ENCODE results near the gene MCM5. TPM values are rescaled to one million over a fixed set of nuclear protein-coding genes. Genes with fewer than 3 reads are reported as not detected.

Gene MCM5
- total and polyA plus RNA-seq, 4 donors = 6.7 to 104 (median 8.8) TPM

DNA sequence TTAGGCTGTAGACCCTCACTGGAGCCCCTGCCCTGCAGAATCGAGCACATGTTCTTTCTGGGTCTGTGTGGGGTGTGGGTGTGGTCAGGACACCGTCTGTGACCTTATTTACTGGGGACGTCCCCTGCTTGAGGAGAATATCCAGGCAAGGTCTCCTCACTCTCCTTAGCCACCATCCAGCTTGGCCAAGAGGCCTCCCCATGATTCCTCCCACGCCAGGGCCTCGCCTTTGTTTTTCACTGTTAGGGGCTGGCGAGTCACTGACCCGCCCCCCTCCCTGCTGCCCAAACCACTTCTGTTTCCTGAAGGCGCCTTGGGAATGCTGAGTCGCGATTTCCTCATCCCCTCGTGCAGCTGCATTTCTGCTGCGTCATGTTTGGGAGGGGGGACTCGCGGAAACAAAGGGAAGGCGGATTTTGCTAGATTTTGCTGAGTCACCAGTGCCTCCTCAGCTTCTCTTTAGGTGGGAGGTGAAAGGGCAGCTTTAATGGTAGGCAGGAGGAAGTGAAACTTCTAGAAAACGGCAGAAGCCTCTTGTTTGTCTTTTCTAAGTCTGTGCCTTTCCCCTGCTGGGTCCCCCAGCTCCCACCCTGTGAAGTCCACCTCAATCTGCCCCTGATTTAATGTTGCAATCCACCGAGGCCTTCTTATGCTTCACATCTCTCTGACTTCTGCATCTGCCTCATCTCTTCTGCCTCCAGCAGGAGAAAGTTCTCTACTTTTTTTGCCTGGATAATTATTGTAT is 23.0 kb upstream of the MCM5 start (continued):
- TF ChIP-seq JUND (IDR thresholded peaks at IDR 0.05) (peak in 1 of 2 donors; percentile 55), RAD21 (IDR thresholded peaks at IDR 0.05) (no peak), HNF4A (conservative IDR thresholded peaks at IDR 0.05) (peak; percentile 8 to 10)

DNA sequence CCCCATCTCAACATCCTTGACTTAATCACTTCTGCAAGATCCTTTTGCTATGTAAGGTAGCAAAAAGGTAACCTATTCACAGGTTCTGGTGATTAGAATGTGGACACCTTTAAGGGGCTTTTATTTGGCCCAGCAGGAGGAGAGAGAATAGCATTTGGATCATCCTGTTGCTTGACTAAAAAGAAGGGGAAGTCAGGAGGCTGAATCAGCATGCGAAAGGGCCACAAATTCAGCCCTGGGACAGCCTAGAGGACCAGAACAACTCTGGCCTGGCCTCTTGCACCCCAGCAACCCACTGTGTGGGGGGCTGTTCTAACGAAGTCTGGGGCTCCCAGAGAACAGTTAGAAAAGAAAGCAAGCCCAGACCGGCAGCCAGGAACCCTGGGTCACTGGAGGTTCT is 22.2 kb upstream of the MCM5 start:
- H3K4me3 ChIP-seq (ENCODE audit: low read depth in 1 of 3, low read length in 3 of 3) = no peak overlapping the region
- H3K36me3 ChIP-seq (ENCODE audit: control insufficient read depth in 4 of 4, insufficient read depth in 3 of 4, low read depth in 1 of 4, low read length in 3 of 4) = no peaks in the 10 kb centered on the region
- peaks cover 5 to 32% (median 22%) of the 10 kb centered on the region in 4 donors for H3K4me1 ChIP-seq (ENCODE audit: control insufficient read depth in 4 of 4, insufficient read depth in 4 of 4, low read length in 3 of 4)
- TF ChIP-seq TAF1 (conservative IDR thresholded peaks at IDR 0.05) = no peak
- no peak for TF ChIP-seq HNF4A (conservative IDR thresholded peaks at IDR 0.05)
- no peak for TF ChIP-seq FOXA2 (IDR thresholded peaks at IDR 0.05)
- TF ChIP-seq ATF3 (IDR thresholded peaks at IDR 0.05) = no peak
- TF ChIP-seq, protein P1, sequence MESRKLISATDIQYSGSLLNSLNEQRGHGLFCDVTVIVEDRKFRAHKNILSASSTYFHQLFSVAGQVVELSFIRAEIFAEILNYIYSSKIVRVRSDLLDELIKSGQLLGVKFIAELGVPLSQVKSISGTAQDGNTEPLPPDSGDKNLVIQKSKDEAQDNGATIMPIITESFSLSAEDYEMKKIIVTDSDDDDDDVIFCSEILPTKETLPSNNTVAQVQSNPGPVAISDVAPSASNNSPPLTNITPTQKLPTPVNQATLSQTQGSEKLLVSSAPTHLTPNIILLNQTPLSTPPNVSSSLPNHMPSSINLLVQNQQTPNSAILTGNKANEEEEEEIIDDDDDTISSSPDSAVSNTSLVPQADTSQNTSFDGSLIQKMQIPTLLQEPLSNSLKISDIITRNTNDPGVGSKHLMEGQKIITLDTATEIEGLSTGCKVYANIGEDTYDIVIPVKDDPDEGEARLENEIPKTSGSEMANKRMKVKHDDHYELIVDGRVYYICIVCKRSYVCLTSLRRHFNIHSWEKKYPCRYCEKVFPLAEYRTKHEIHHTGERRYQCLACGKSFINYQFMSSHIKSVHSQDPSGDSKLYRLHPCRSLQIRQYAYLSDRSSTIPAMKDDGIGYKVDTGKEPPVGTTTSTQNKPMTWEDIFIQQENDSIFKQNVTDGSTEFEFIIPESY (IDR thresholded peaks at IDR 0.05) = no peak
- TF ChIP-seq, protein P2, sequence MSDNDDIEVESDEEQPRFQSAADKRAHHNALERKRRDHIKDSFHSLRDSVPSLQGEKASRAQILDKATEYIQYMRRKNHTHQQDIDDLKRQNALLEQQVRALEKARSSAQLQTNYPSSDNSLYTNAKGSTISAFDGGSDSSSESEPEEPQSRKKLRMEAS (IDR thresholded peaks at IDR 0.05) = no peak
- TF ChIP-seq FOXA1 (IDR thresholded peaks at IDR 0.05) = no peak
- no peak for TF ChIP-seq GABPA (IDR thresholded peaks at IDR 0.05 in 1 of 2, conservative IDR thresholded peaks at IDR 0.05 in 1 of 2)
- TF ChIP-seq EGR1 (IDR thresholded peaks at IDR 0.05; ENCODE audit: low read depth in 2 of 2) = no peak
- TF ChIP-seq RXRA (IDR thresholded peaks at IDR 0.05) = no peak
- TF ChIP-seq YY1 (IDR thresholded peaks at IDR 0.05) = no peak
- no peak for TF ChIP-seq REST (IDR thresholded peaks at IDR 0.05)
- TF ChIP-seq JUND (IDR thresholded peaks at IDR 0.05) = no peak
- TF ChIP-seq HNF4G (IDR thresholded peaks at IDR 0.05) = no peak
- TF ChIP-seq SP1 (IDR thresholded peaks at IDR 0.05) = no peak
- TF ChIP-seq, protein P3, sequence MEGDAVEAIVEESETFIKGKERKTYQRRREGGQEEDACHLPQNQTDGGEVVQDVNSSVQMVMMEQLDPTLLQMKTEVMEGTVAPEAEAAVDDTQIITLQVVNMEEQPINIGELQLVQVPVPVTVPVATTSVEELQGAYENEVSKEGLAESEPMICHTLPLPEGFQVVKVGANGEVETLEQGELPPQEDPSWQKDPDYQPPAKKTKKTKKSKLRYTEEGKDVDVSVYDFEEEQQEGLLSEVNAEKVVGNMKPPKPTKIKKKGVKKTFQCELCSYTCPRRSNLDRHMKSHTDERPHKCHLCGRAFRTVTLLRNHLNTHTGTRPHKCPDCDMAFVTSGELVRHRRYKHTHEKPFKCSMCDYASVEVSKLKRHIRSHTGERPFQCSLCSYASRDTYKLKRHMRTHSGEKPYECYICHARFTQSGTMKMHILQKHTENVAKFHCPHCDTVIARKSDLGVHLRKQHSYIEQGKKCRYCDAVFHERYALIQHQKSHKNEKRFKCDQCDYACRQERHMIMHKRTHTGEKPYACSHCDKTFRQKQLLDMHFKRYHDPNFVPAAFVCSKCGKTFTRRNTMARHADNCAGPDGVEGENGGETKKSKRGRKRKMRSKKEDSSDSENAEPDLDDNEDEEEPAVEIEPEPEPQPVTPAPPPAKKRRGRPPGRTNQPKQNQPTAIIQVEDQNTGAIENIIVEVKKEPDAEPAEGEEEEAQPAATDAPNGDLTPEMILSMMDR (IDR thresholded peaks at IDR 0.05; ENCODE audit: low read depth, low read length, missing input control) = no peak
- TF ChIP-seq NR2F2 (IDR thresholded peaks at IDR 0.05) = no peak
- TF ChIP-seq RAD21 (IDR thresholded peaks at IDR 0.05) = no peak
- DNase-seq (ENCODE audit: low spot score) = no peak
- 76% methylated on average over 3 of the region's 3 CpGs for WGBS
- H3K27me3 ChIP-seq (ENCODE audit: control insufficient read depth in 4 of 4, insufficient read depth in 4 of 4, low read length in 3 of 4) = no peaks in the 10 kb centered on the region
- H3K9me3 ChIP-seq (ENCODE audit: control insufficient read depth in 4 of 4, low read length in 3 of 4) = no peaks in the 10 kb centered on the region
- peak overlapping the region in 1 of 2 donors; percentile 68 for H3K27ac ChIP-seq (ENCODE audit: low read depth in 1 of 2, low read length in 2 of 2)
- H3K9ac ChIP-seq (ENCODE audit: low read depth in 1 of 2, low read length in 2 of 2) = no peak overlapping the region

Data from liver (tissue), 9 donors.